Neural progenitor cell (in vitro differentiated cells): Measurements from ENCODE around the gene FMNL2. TPM values are rescaled to one million over a fixed set of nuclear protein-coding genes. Genes with fewer than 3 reads are reported as not detected.

ENCODE experiments used
- DNase-seq: peaks from one replicate; pipeline ENCODE4 v3.0.0-alpha.2; 2016; ENCODE audit warnings: low spot score
- H2AFZ ChIP-seq: fragments of 200-600 bp; sonication (generic); replicated peaks from 2 replicates; pipeline ENCODE4 v1.6.1; 2016; ENCODE audit warnings: antibody characterized with exemption
- H3F3A ChIP-seq: fragments of 200-600 bp; sonication (generic); 2 replicates; pipeline ENCODE4 v1.6.1; 2016; ENCODE audit warnings: antibody characterized with exemption, low read depth
- H3K27ac ChIP-seq: fragments of 200-600 bp; sonication (generic); 2 replicates; pipeline ENCODE4 v1.5.1; 2016; ENCODE audit warnings: mild to moderate bottlenecking
- H3K27me3 ChIP-seq: fragments of 200-600 bp; sonication (generic); 2 replicates; pipeline ENCODE4 v1.6.1; 2016; ENCODE audit warnings: mild to moderate bottlenecking, moderate library complexity
- H3K36me3 ChIP-seq: fragments of 200-600 bp; sonication (generic); 2 replicates; pipeline ENCODE4 v1.5.1; 2016
- H3K4me1 ChIP-seq: fragments of 200-600 bp; sonication (generic); 2 replicates; pipeline ENCODE4 v1.6.1; 2016; ENCODE audit warnings: mixed run types
- H3K4me2 ChIP-seq: fragments of 200-600 bp; sonication (generic); 2 replicates; pipeline ENCODE4 v1.6.1; 2016
- H3K4me3 ChIP-seq: fragments of 200-600 bp; sonication (generic); 2 replicates; pipeline ENCODE4 v1.5.1; 2016
- H3K79me2 ChIP-seq: fragments of 200-600 bp; sonication (generic); 2 replicates; pipeline ENCODE4 v1.6.1; 2016; ENCODE audit warnings: low read depth
- H3K9ac ChIP-seq: fragments of 200-600 bp; sonication (generic); 2 replicates; pipeline ENCODE4 v1.6.1; 2016
- H3K9me3 ChIP-seq: fragments of 200-600 bp; sonication (generic); 2 replicates; pipeline ENCODE4 v1.5.1; 2016; ENCODE audit warnings: low read depth
- H4K20me1 ChIP-seq: fragments of 200-600 bp; sonication (generic); 2 replicates; pipeline ENCODE4 v1.6.1; 2016; ENCODE audit warnings: low read depth
- H3K27ac Mint-ChIP-seq: 3 replicates; pipeline ENCODE4 v1.8.0; 2021; ENCODE audit warnings: mixed read lengths
- H3K27me3 Mint-ChIP-seq: 2 replicates; pipeline ENCODE4 v1.8.0; 2022; ENCODE audit warnings: low read depth, mild to moderate bottlenecking, inconsistent platforms, moderate library complexity, mixed read lengths; ENCODE audit not compliant: insufficient read depth
- H3K36me3 Mint-ChIP-seq: 3 replicates; pipeline ENCODE4 v1.8.0; 2021; ENCODE audit warnings: mixed read lengths
- H3K4me1 Mint-ChIP-seq: 3 replicates; pipeline ENCODE4 v1.8.0; 2021; ENCODE audit warnings: mixed read lengths
- H3K4me3 Mint-ChIP-seq: 3 replicates; pipeline ENCODE4 v1.8.0; 2021; ENCODE audit warnings: mild to moderate bottlenecking, moderate library complexity, mixed read lengths
- H3K9me3 Mint-ChIP-seq: 3 replicates; pipeline ENCODE4 v1.8.0; 2020; ENCODE audit warnings: mixed read lengths
- CTCF ChIP-seq: fragments of 200-600 bp; sonication (generic); IDR thresholded peaks from 2 replicates; pipeline ENCODE4 v1.5.1; 2017; ENCODE audit warnings: antibody characterized with exemption, mild to moderate bottlenecking
- EZH2 ChIP-seq: fragments of 200-600 bp; sonication (generic); IDR thresholded peaks from 2 replicates; pipeline ENCODE4 v1.6.1; 2017; ENCODE audit warnings: antibody characterized with exemption, mild to moderate bottlenecking, moderate library complexity
- EZH2phosphoT487 ChIP-seq: fragments of 200-600 bp; sonication (generic); IDR thresholded peaks from 2 replicates; pipeline ENCODE4 v1.6.1; 2017; ENCODE audit warnings: antibody characterized with exemption
- total RNA-seq: library from RNA; depleted of rRNA; stranded (reverse); fragments of >200 nt; gene quantifications from 2 replicates; pipeline ENCODE4 v1.2.3, GENCODE V29; 2015; ENCODE audit warnings: low replicate concordance

The FMNL2 gene
- total RNA-seq, 1 donor from 2014 or later = 99.7 TPM

DNA sequence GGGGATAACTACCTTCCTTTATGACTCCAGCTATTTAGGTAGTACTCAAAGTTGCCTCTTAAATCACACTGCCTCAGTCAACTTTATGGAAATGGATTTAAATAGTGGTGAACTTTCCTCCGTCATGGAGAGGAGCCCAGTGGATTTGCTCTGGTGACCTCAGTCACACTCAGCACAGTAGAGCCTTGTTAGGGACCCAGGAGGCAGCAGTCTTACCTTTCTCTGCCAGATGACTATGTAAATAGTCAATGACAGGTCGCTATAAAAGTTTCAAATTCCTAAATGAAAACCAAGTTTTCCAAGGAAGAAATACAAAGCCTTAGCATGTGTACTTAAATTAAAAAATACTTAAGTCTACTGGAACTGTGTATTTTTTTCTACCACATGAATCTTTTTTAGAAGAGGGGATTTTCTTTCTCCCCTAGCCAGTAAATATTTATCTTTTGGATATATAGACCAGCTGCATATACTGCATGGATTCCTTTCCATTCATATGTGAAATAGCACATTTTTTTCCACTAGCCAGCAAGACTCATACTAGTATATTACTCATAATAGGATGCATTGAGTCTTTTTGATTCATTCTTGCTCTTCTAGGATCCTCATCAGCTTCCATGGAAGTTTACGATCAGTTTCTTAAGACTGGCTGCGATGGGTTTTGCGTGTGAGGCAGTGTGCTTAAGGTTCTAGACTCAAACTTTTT is 147.1 kb downstream of the FMNL2 start:
- Mint-ChIP-seq H3K27ac (no peak overlapping the region), H3K4me3 (no peak overlapping the region), H3K4me1 (peaks cover 17% of the 10 kb centered on the region), H3K27me3 (peaks cover 5% of the 10 kb centered on the region), H3K36me3 (peaks cover 2% of the 10 kb centered on the region), H3K9me3 (no peaks in the 10 kb centered on the region)
- Histone ChIP-seq H3K4me3 (no peak overlapping the region), H3K9me3 (no peaks in the 10 kb centered on the region), H3K27ac (no peak overlapping the region), H3K36me3 (no peaks in the 10 kb centered on the region), H3K9ac (no peak overlapping the region), H3K27me3 (no peaks in the 10 kb centered on the region), H3F3A (no peaks in the 10 kb centered on the region), H3K4me2 (no peak overlapping the region), H3K4me1 (peaks cover 20% of the 10 kb centered on the region), H4K20me1 (peaks cover 73% of the 10 kb centered on the region), H3K79me2 (peaks cover 88% of the 10 kb centered on the region), H2AFZ (no peak overlapping the region)
- TF ChIP-seq CTCF (no peak), EZH2 (no peak), EZH2phosphoT487 (no peak)
- no peak for DNase-seq

DNA sequence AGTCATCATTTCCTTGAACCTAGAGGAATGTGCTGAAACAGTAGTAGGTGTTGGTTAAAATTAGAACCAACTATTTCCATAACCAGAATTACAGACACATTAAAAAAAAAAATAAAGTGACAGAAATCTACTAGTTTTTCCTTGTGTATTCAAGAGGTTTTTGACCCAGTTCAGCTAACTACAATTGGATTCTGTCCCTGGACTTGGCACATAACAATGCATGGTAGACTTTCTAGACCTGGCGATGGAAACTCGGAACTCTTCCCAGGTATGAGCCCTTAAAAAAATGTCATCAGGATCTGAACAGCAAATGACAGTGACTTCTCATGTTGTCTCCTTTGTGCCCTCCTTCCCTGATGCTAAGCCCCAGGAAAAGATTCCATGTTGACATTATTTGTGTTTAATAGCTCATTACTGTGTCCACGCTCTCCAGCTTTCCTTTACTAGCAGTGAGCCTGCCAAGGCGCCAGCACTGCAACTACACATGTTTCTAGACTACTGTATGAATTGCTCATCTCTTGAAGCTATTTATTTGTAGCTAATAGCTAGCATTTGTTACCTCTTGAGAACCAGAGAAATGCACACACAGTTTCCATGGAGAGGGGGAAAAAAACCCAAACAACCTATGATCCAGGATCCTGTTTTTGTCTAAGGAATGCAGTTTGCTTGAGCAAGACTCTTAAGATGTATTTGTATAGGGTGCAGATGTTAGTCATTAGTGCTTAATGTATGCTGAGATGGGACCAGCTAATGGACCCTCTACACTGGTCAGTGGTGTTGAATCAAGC is 148.5 kb downstream of the FMNL2 start:
- H3K36me3 ChIP-seq = no peaks in the 10 kb centered on the region
- peaks cover 20% of the 10 kb centered on the region for H3K4me1 ChIP-seq
- H3K27ac Mint-ChIP-seq = no peak overlapping the region
- H3K9me3 Mint-ChIP-seq = no peaks in the 10 kb centered on the region
- no peak for TF ChIP-seq EZH2phosphoT487
- no peak for TF ChIP-seq CTCF
- TF ChIP-seq EZH2 = no peak
- H3K9me3 ChIP-seq = no peaks in the 10 kb centered on the region
- peaks cover 90% of the 10 kb centered on the region for H3K79me2 ChIP-seq
- no peak overlapping the region for H3K27ac ChIP-seq
- H3K27me3 ChIP-seq = no peaks in the 10 kb centered on the region
- no peaks in the 10 kb centered on the region for H3F3A ChIP-seq
- no peak overlapping the region for H3K9ac ChIP-seq
- H4K20me1 ChIP-seq = peaks cover 77% of the 10 kb centered on the region
- DNase-seq = no peak
- H3K4me1 Mint-ChIP-seq = peaks cover 20% of the 10 kb centered on the region
- peaks cover 2% of the 10 kb centered on the region for H3K36me3 Mint-ChIP-seq
- H3K4me3 Mint-ChIP-seq = no peak overlapping the region
- H3K4me3 ChIP-seq = no peak overlapping the region
- peaks cover 3% of the 10 kb centered on the region for H3K27me3 Mint-ChIP-seq
- H3K4me2 ChIP-seq = no peak overlapping the region
- H2AFZ ChIP-seq = no peak overlapping the region

DNA sequence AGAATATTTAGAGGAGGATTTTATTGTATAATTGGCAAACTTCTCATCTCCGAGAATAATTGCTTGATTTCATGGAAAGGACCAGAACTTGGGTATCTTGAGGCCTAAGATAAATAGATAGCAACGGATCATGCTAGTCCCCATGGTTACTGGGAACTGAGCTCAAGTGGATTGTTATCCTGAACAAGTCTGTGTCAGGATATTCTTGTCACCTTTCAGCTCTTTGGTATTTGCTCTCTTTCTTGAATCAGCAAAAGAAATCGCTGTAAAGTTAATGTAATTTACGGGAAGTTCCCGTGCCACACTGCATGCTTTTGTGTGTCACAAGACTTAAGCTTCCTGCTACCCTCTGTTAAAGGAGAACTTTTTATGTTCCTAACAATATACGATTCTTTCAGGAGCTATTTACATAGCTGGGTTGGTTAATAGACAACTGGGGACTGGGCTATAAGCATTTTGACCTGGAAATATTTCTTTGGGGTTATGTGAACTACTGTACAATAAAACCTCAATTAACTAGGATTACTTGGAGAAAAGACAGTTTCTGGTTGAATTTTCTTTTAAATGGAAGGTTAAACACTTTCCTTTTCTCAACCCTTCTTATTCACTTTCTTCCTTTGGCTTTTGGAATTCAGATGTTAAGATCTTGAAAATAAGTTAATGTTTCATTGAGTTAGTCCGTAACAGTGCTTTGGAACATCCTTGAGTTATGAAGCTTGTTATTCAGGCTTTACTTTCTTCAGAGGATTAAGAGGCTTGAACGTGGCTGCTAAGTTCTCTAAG is 151.2 kb downstream of the FMNL2 start:
- no peaks in the 10 kb centered on the region for H3K36me3 ChIP-seq
- no peak overlapping the region for H3K27ac ChIP-seq
- peaks cover 40% of the 10 kb centered on the region for H3K4me1 ChIP-seq
- no peak overlapping the region for H3K9ac ChIP-seq
- peaks cover 41% of the 10 kb centered on the region for H3K4me1 Mint-ChIP-seq
- H4K20me1 ChIP-seq = peaks cover 91% of the 10 kb centered on the region
- peaks cover 100% of the 10 kb centered on the region for H3K79me2 ChIP-seq
- H3K9me3 Mint-ChIP-seq = no peaks in the 10 kb centered on the region
- H3F3A ChIP-seq = peaks cover 7% of the 10 kb centered on the region
- H3K4me3 ChIP-seq = no peak overlapping the region
- peak overlapping the region; percentile 23 for H3K4me2 ChIP-seq
- no peak overlapping the region for H3K27ac Mint-ChIP-seq
- H3K4me3 Mint-ChIP-seq = no peak overlapping the region
- no peaks in the 10 kb centered on the region for H3K36me3 Mint-ChIP-seq
- no peaks in the 10 kb centered on the region for H3K9me3 ChIP-seq
- no peak for DNase-seq
- no peak overlapping the region for H2AFZ ChIP-seq
- H3K27me3 ChIP-seq = no peaks in the 10 kb centered on the region
- H3K27me3 Mint-ChIP-seq = no peaks in the 10 kb centered on the region
- TF ChIP-seq EZH2 = no peak
- no peak for TF ChIP-seq CTCF
- no peak for TF ChIP-seq EZH2phosphoT487
